Gastroesophageal sphincter (tissue), 4 donors: ENCODE results near the gene ARHGAP26. TPM values are rescaled to one million over a fixed set of nuclear protein-coding genes. Genes with fewer than 3 reads are reported as not detected.

Experiments
- ATAC-seq: fragments of 150-250 bp; one replicate; pipeline ENCODE4 v1.9.1; 2016; ENCODE audit warnings: mild to moderate bottlenecking, moderate library complexity
- H3K27ac ChIP-seq, 4 donors: fragments of 200-600 bp; sonication (generic) in 3 of 4; 1 replicate in 3 of 4; 2 replicates in 1 of 4; pipeline ENCODE4 v1.5.1; 2016 to 2019
- H3K27me3 ChIP-seq: fragments of 200-600 bp; sonication (generic); one replicate; pipeline ENCODE4 v1.5.1; 2019
- H3K36me3 ChIP-seq, 2 donors: fragments of 200-600 bp; sonication (generic); one replicate each; pipeline ENCODE4 v1.5.1; 2019; ENCODE audit warnings: control low read depth in 1 of 2
- H3K4me1 ChIP-seq, 3 donors: fragments of 200-600 bp; sonication (generic); 1 replicate in 2 of 3; 2 replicates in 1 of 3; pipeline ENCODE4 v1.5.1; 2016 to 2019; ENCODE audit warnings: control low read depth in 2 of 3
- H3K4me3 ChIP-seq, 2 donors: fragments of 200-600 bp; sonication (generic); one replicate each; pipeline ENCODE4 v1.5.1; 2019; ENCODE audit warnings: mild to moderate bottlenecking in 1 of 2, moderate library complexity in 1 of 2
- H3K9me3 ChIP-seq, 3 donors: fragments of 200-600 bp; sonication (generic); one replicate each; pipeline ENCODE4 v1.5.1; 2017 to 2019; ENCODE audit warnings: control low read depth in 2 of 3
- CTCF ChIP-seq, 4 experiments: fragments of 200-600 bp in 2 of 4; fragments of 450-650 bp in 2 of 4; sonication (generic) in 1 of 4; IDR thresholded peaks; one replicate each; pipeline ENCODE4 v1.5.1; 2017 to 2019; ENCODE audit warnings: antibody characterized with exemption in 4 of 4, mild to moderate bottlenecking in 2 of 4, moderate library complexity in 2 of 4
- EP300 ChIP-seq: sonication (generic); formaldehyde crosslinking; IDR thresholded peaks from one replicate; pipeline ENCODE4 v1.6.1; 2017; ENCODE audit warnings: antibody characterized with exemption, mild to moderate bottlenecking
- POLR2A ChIP-seq, 2 donors: fragments of 450-650 bp; IDR thresholded peaks; one replicate each; pipeline ENCODE4 v1.6.1; 2017; ENCODE audit warnings: antibody characterized with exemption in 2 of 2, mild to moderate bottlenecking in 2 of 2, moderate library complexity in 1 of 2
- POLR2AphosphoS5 ChIP-seq: sonication (generic); formaldehyde crosslinking; IDR thresholded peaks from one replicate; pipeline ENCODE4 v1.6.1; 2017; ENCODE audit warnings: antibody characterized with exemption
- WGBS, 2 donors: methylation state at CpG; one replicate each; pipeline ENCODE4 v1.1.5; 2018; ENCODE audit warnings: low coverage in 1 of 2; 5-methylcytosine and 5-hydroxymethylcytosine counted together
- total RNA-seq, 4 donors: library from RNA; depleted of rRNA; stranded (reverse); fragments of >200 nt; gene quantifications; one replicate each; pipeline ENCODE4 v1.1.0, GENCODE V29; 2016

Gene ARHGAP26
- total RNA-seq, 4 donors from 2014 or later: 15.2 to 41.7 (median 31.7) TPM

GRCh38 chr5:142841511-142842265 lies 71.5 kb downstream of the ARHGAP26 start:
- Histone ChIP-seq H3K4me1 (peaks cover 18 to 89% (median 42%) of the 10 kb centered on the region in 3 donors), H3K36me3 (no peaks in the 10 kb centered on the region), H3K4me3 (no peak overlapping the region), H3K27ac (peak overlapping the region; percentile 52 to 80 (median 68)), H3K27me3 (no peaks in the 10 kb centered on the region), H3K9me3 (no peaks in the 10 kb centered on the region)
- peak; percentile 53 for ATAC-seq
- WGBS, 2 donors: 33 to 70% methylated on average over 1 to 6 of the region's 6 CpGs
- TF ChIP-seq POLR2A (IDR thresholded peaks at IDR 0.05) (no peak), POLR2AphosphoS5 (peak; percentile 45), EP300 (no peak), CTCF (IDR thresholded peaks at IDR 0.05) (no peak)

- no peaks in the 10 kb centered on the region for H3K9me3 ChIP-seq
- H3K27me3 ChIP-seq: no peaks in the 10 kb centered on the region
- peak; percentile 21 for ATAC-seq
- H3K4me3 ChIP-seq: no peak overlapping the region
- no peaks in the 10 kb centered on the region for H3K36me3 ChIP-seq
- peaks cover 18 to 94% (median 42%) of the 10 kb centered on the region in 3 donors for H3K4me1 ChIP-seq
- H3K27ac ChIP-seq: peak overlapping the region in 2 of 4 donors; percentile 52 to 67
- no peak for TF ChIP-seq CTCF (IDR thresholded peaks at IDR 0.05)
- TF ChIP-seq POLR2AphosphoS5: no peak
- TF ChIP-seq EP300: no peak
- TF ChIP-seq POLR2A (IDR thresholded peaks at IDR 0.05): no peak
- 73 to 84% methylated on average over 5 to 6 of the region's 6 CpGs for WGBS, 2 donors
Measured at GRCh38 chr5:142842994-142843905, 73.1 kb downstream of the ARHGAP26 start.

- H3K9me3 ChIP-seq: no peaks in the 10 kb centered on the region
- no peak for TF ChIP-seq EP300
- no peak for TF ChIP-seq POLR2A (IDR thresholded peaks at IDR 0.05)
- TF ChIP-seq POLR2AphosphoS5: no peak
- TF ChIP-seq CTCF (IDR thresholded peaks at IDR 0.05): no peak
- no peak for ATAC-seq
- H3K4me3 ChIP-seq: no peak overlapping the region
- H3K27me3 ChIP-seq: no peaks in the 10 kb centered on the region
- peaks cover 12 to 80% (median 41%) of the 10 kb centered on the region in 3 donors for H3K4me1 ChIP-seq
- H3K27ac ChIP-seq: peak overlapping the region in 3 of 4 donors; percentile 33 to 57 (median 51)
- WGBS, 2 donors: 41 to 45% methylated on average over 4 to 7 of the region's 7 CpGs
- no peaks in the 10 kb centered on the region for H3K36me3 ChIP-seq
Measured at GRCh38 chr5:142844866-142845265, 74.7 kb downstream of the ARHGAP26 start.

GRCh38 chr5:142845402-142845921 lies 75.3 kb downstream of the ARHGAP26 start:
- Histone ChIP-seq H3K27ac (peak overlapping the region in 3 of 4 donors; percentile 33 to 57 (median 51)), H3K27me3 (no peaks in the 10 kb centered on the region), H3K36me3 (no peaks in the 10 kb centered on the region), H3K9me3 (no peaks in the 10 kb centered on the region), H3K4me3 (no peak overlapping the region), H3K4me1 (peaks cover 10 to 74% (median 35%) of the 10 kb centered on the region in 3 donors)
- peak; percentile 26 for ATAC-seq
- TF ChIP-seq POLR2A (IDR thresholded peaks at IDR 0.05) (no peak), EP300 (no peak), POLR2AphosphoS5 (no peak), CTCF (IDR thresholded peaks at IDR 0.05) (no peak)
- WGBS, 2 donors: 9 to 31% methylated on average over 3 of the region's 4 CpGs
